Panc1 (cell line): ENCODE data around the gene PDLIM7.

ENCODE experiments used
- SIN3A ChIP-seq: IDR thresholded peaks from 2 replicates; pipeline ENCODE4 v1.6.1; 2012; ENCODE audit warnings: low read depth, mild to moderate bottlenecking, low read length, moderate library complexity, borderline replicate concordance; ENCODE audit not compliant: insufficient read depth
- TF ChIP-seq, protein P1 (sequence below): fragments of 450-650 bp; IDR thresholded peaks from 2 replicates; pipeline ENCODE4 v1.5.1; 2017; ENCODE audit warnings: mild to moderate bottlenecking

DNA sequence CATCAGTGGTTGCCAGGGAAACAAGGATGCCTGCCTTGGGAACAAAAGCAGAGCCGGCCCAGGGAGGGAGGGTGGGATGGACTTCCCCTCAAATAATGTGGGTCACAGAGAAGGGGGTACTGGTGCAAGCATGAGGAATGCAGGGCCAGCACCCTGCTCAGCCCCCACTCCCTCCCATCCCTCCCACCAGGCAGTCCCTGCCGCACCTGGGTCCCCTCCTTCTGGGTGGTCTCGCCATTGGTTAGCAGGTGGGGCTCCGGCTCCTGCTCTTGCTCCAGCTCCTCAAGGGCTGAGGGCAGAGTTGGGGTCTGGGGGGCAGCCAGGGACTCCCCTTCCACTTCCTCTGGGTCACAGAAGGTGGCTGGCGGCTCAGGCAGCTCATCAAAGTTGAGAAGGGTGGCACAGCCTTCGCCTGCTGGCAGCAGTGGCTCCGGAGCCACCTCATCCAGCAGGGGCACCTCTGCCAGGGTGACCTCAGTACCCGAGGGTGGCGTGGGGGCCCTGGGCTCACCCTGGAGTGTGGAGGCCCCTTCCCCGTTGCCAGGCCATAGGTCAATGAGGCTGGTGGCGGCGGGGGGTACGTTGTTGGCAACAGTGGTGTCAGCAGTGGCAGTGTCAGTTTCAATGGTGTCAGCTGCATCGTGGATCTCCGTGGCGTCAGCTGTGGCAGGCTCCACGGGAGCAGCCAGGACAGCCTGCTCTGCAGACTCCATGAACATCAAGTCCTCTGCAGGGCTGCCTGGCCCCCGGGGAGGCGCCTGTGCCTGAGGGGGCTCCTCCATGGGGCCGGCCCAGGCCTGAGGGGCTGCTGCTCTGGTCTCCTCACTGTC lies 39.3 kb downstream of the PDLIM7 start:
- TF ChIP-seq SIN3A, result no peak
- TF ChIP-seq, protein P1, sequence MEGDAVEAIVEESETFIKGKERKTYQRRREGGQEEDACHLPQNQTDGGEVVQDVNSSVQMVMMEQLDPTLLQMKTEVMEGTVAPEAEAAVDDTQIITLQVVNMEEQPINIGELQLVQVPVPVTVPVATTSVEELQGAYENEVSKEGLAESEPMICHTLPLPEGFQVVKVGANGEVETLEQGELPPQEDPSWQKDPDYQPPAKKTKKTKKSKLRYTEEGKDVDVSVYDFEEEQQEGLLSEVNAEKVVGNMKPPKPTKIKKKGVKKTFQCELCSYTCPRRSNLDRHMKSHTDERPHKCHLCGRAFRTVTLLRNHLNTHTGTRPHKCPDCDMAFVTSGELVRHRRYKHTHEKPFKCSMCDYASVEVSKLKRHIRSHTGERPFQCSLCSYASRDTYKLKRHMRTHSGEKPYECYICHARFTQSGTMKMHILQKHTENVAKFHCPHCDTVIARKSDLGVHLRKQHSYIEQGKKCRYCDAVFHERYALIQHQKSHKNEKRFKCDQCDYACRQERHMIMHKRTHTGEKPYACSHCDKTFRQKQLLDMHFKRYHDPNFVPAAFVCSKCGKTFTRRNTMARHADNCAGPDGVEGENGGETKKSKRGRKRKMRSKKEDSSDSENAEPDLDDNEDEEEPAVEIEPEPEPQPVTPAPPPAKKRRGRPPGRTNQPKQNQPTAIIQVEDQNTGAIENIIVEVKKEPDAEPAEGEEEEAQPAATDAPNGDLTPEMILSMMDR, result no peak
